Measurements from ENCODE around the gene ZNF765. TPM values are rescaled to one million over a fixed set of nuclear protein-coding genes. Genes with fewer than 3 reads are reported as not detected.

Gene ZNF765
- polyA plus RNA-seq, 3 donors: 1.5 to 5.0 (median 3.4) TPM

DNA sequence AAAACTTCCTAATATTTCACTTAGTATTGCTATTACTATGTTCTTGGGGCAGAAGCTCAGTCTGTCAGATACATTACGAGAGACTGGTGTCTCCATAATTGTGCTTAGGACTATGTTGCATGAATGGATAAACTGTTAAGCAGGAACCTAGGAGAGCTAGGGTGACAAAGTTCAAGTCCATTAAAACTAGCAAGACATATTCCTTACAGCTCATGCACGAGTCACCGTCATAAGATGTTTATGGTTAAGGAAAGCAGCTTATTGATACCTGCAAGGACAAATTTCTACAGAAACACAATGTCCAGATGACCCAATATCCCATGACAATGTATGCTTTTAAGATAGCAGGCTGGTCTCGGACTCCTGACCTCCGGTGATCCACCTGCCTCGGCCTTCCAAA lies 66.9 kb downstream of the ZNF765 start:
- no peak for DNase-seq
- H3K4me1 ChIP-seq (ENCODE audit: control insufficient read depth in 1 of 2, insufficient read depth in 2 of 2, low read length in 2 of 2): peaks cover under 1 to 2% of the 10 kb centered on the region in 2 donors
- Mint-ChIP-seq H3K9me3 (peaks cover 47 to 93% (median 89%) of the 10 kb centered on the region in 7 donors), H3K27ac (no peak overlapping the region), H3K27me3 (ENCODE audit: low read depth in 3 of 3) (peaks cover 16 to 30% (median 26%) of the 10 kb centered on the region in 3 donors), H3K4me3 (no peak overlapping the region), H3K4me1 (peaks cover 4% of the 10 kb centered on the region), H3K36me3 (peaks cover 0 to 8% of the 10 kb centered on the region in 2 donors)
- no peaks in the 10 kb centered on the region for H3K36me3 ChIP-seq (replicated peaks in 1 of 2; ENCODE audit: control insufficient read depth in 1 of 2, insufficient read depth in 2 of 2, low read length in 2 of 2)
- H4K20me1 ChIP-seq (ENCODE audit: insufficient read depth, low read length): no peaks in the 10 kb centered on the region
- no peak overlapping the region for H3K4me3 ChIP-seq (replicated peaks in 1 of 3; ENCODE audit: low read depth in 2 of 3, low read length in 3 of 3)
- no peak overlapping the region for H3K4me2 ChIP-seq (replicated peaks; ENCODE audit: extremely low read depth, low read length, poor library complexity, severe bottlenecking)
- H3K27ac ChIP-seq (ENCODE audit: low read depth in 1 of 2, low read length in 2 of 2): no peak overlapping the region
- H3K9ac ChIP-seq (ENCODE audit: insufficient read depth, low read length, poor library complexity, severe bottlenecking): no peak overlapping the region
- intact Hi-C loops (cut with micrococcal nuclease): loop anchor here (10.0 kb wide), 1 partner anchor 1167 kb away; the partner anchor contains the start of gene ZNF480 (in 2 of the 2)
- WGBS (ENCODE audit: insufficient coverage): 100% methylated on average over 3 of the region's 6 CpGs
- no peak overlapping the region for H2AFZ ChIP-seq (ENCODE audit: insufficient read depth, low read depth, low read length, poor library complexity, severe bottlenecking)
- H3K9me3 ChIP-seq (replicated peaks in 1 of 2; ENCODE audit: control insufficient read depth in 1 of 2, insufficient read depth in 1 of 2, low read length in 2 of 2): peaks cover 75 to 88% of the 10 kb centered on the region in 2 donors
- H3K79me2 ChIP-seq (ENCODE audit: insufficient read depth, low read length): no peaks in the 10 kb centered on the region
- H3K27me3 ChIP-seq (ENCODE audit: control insufficient read depth in 2 of 2, insufficient read depth in 2 of 2, low read length in 2 of 2): peaks cover 2 to 19% of the 10 kb centered on the region in 2 donors
- TF ChIP-seq, protein P1, sequence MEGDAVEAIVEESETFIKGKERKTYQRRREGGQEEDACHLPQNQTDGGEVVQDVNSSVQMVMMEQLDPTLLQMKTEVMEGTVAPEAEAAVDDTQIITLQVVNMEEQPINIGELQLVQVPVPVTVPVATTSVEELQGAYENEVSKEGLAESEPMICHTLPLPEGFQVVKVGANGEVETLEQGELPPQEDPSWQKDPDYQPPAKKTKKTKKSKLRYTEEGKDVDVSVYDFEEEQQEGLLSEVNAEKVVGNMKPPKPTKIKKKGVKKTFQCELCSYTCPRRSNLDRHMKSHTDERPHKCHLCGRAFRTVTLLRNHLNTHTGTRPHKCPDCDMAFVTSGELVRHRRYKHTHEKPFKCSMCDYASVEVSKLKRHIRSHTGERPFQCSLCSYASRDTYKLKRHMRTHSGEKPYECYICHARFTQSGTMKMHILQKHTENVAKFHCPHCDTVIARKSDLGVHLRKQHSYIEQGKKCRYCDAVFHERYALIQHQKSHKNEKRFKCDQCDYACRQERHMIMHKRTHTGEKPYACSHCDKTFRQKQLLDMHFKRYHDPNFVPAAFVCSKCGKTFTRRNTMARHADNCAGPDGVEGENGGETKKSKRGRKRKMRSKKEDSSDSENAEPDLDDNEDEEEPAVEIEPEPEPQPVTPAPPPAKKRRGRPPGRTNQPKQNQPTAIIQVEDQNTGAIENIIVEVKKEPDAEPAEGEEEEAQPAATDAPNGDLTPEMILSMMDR (IDR thresholded peaks at IDR 0.05): no peak

DNA sequence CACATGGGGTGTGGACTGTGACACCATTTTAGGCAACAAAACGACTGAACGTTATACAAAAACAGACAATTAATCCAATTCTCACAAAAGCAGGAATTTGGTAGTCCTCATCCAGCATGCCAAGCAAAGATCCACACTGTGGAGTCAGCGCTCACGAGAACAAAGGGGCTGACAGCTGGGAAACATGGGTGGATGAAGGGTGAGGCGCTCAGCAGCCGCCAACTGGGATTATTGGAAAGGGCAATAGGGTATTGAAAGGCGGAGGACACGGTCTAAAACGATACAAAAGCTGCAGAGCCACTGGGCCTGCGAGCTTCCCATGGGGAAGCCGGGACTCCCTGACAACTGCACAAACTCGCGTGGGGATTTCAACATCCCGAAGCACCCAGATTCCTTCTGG lies 67.9 kb downstream of the ZNF765 start:
- no peak overlapping the region for H3K4me2 ChIP-seq (replicated peaks; ENCODE audit: extremely low read depth, low read length, poor library complexity, severe bottlenecking)
- WGBS (ENCODE audit: insufficient coverage): 72% methylated on average over 10 of the region's 14 CpGs
- TF ChIP-seq, protein P1 (IDR thresholded peaks at IDR 0.05): no peak
- no peak for DNase-seq
- no peaks in the 10 kb centered on the region for H3K36me3 ChIP-seq (replicated peaks in 1 of 2; ENCODE audit: control insufficient read depth in 1 of 2, insufficient read depth in 2 of 2, low read length in 2 of 2)
- Mint-ChIP-seq H3K36me3 (peaks cover 0 to 8% of the 10 kb centered on the region in 2 donors), H3K4me3 (peak overlapping the region in 1 of 2 donors; percentile 48), H3K4me1 (peaks cover 7% of the 10 kb centered on the region), H3K27me3 (ENCODE audit: low read depth in 3 of 3) (peaks cover 17 to 30% (median 26%) of the 10 kb centered on the region in 3 donors), H3K27ac (no peak overlapping the region), H3K9me3 (peaks cover 40 to 88% (median 79%) of the 10 kb centered on the region in 7 donors)
- no peak overlapping the region for H2AFZ ChIP-seq (ENCODE audit: insufficient read depth, low read depth, low read length, poor library complexity, severe bottlenecking)
- peaks cover 2 to 19% of the 10 kb centered on the region in 2 donors for H3K27me3 ChIP-seq (ENCODE audit: control insufficient read depth in 2 of 2, insufficient read depth in 2 of 2, low read length in 2 of 2)
- H3K79me2 ChIP-seq (ENCODE audit: insufficient read depth, low read length): no peaks in the 10 kb centered on the region
- intact Hi-C loops (cut with micrococcal nuclease): loop anchor here (10.0 kb wide), 1 partner anchor 1168 kb away; the partner anchor contains the start of gene ZNF480 (in 2 of the 2)
- H3K9me3 ChIP-seq (replicated peaks in 1 of 2; ENCODE audit: control insufficient read depth in 1 of 2, insufficient read depth in 1 of 2, low read length in 2 of 2): peaks cover 67 to 79% of the 10 kb centered on the region in 2 donors
- no peak overlapping the region for H3K27ac ChIP-seq (ENCODE audit: low read depth in 1 of 2, low read length in 2 of 2)
- peaks cover 6% of the 10 kb centered on the region in 2 donors for H3K4me1 ChIP-seq (ENCODE audit: control insufficient read depth in 1 of 2, insufficient read depth in 2 of 2, low read length in 2 of 2)
- no peaks in the 10 kb centered on the region for H4K20me1 ChIP-seq (ENCODE audit: insufficient read depth, low read length)
- no peak overlapping the region for H3K4me3 ChIP-seq (replicated peaks in 1 of 3; ENCODE audit: low read depth in 2 of 3, low read length in 3 of 3)
- H3K9ac ChIP-seq (ENCODE audit: insufficient read depth, low read length, poor library complexity, severe bottlenecking): no peak overlapping the region

All from CD14-positive monocyte (primary cell).